NOMO-1 treated with dmso at 0.1 percent for 144 hours (cell line): ENCODE results near the gene KCNMA1.
A peak's percentile ranks its signal among the peaks of the same experiment; 100 is the strongest.

Experiments used
- DNase-seq: peaks from one replicate; lab custom pipeline; 2025; ENCODE audit not compliant: unreplicated experiment; lab: John Stamatoyannopoulos, UW

The KCNMA1 gene

DNA sequence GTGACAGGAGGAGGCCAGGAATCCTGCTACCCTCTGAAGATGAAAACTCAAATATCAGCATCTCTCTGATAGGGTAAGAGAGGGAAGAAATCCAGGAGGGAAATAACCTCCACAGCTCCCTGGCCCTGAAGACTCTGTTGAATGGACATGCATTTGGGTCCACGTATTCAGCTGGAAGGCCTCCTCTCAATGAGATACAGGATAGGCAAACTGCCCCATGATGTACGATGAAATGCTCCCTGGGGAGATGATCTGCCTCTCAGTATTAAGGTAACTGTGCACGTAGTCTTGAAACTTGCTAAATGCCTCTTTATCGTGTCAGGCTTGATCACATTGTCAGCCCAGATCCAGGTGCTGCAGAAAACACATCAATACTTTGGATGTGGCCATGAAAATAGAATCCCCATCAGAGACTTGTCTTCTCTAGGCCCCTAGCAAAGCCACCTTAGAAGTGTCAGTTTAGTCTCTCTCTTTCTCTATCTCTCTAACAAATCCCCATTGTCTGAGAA, 384.0 kb downstream of the KCNMA1 start:
- no peak for DNase-seq

DNA sequence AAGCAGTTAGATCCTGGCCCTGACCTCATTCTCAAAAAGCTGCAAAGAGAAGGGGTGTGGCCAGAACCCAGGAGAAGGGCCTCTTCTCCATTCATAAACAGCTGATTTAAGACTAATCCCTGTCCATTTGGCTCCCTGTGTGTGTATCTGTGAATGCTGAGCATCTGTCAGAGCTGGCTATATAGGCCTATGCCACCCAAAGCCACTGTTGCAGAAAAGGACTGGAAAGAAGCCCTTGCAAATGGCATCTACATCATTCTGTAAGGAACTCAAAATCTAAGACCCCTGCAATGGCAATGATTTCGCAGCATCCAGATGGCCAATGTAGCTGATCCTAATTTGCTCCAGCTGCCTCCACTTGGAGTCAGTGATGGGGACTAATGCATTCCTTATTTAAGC, 384.5 kb downstream of the KCNMA1 start:
- no peak for DNase-seq

DNA sequence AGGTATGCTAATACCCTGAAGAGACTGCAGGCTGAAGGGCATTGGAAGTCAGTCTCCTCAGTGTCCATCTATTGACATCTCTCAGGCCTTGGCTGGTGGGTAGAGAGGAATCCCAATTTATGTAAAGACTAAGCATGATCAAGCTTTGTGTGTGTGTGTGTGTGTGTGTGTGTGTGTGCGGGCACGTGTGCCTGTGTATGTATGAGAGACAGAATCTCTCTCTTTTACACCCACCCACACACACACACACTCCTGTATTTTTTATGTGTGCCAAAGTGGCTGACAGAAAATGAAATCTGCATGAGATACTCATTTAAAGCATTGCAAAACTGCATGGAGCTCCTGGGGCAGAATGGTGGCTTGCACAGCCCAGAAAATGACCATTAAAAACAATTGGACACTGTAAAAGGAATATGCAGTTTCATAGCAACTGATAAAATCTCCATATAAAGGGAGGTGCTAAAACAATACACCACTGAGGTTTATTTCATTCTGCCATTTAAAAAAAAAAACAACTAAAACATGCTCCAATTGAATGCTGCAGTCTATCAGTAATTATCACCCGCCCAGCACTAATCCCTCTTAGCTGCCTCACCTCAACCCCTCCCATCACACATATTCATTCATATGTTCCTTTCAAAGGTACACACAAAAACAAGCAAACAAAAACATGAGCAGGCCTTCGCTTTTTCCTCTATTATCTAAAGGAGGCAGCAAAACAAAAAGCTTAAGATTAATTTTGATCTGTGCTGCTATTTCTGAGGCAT, 385.0 kb downstream of the KCNMA1 start:
- DNase-seq: no peak

DNA sequence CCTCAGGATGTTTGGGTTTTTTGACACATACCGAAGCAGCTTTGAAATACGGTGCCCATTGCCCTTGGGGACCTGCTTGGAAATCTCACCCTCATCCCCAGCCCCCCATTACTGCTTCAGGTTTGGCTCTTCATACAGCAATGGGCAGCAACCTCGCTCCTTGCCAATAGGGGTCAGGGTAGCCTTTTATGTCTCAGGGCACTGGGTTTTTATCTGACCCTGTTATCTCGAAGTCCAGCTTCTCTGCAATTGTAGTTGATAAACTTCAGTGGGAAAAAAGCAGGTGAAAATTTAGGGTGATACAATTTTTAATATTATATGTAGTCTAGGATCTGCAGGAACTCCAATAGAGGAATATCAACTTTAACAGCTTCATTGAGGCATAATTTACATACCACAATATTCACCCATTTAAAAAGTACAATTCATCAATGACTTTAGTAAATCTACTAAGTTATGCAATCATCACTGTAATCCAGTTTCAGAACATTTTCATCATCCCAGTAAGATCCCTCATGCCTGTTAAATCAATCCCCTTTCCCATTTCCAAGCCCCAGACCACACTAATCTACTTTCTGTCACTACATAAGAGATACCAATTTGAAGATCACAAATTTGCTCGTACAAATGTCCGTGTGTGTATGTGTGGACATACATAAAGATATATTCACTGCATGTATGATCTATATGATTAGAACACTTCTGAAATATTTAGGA, 386.2 kb downstream of the KCNMA1 start:
- no peak for DNase-seq

DNA sequence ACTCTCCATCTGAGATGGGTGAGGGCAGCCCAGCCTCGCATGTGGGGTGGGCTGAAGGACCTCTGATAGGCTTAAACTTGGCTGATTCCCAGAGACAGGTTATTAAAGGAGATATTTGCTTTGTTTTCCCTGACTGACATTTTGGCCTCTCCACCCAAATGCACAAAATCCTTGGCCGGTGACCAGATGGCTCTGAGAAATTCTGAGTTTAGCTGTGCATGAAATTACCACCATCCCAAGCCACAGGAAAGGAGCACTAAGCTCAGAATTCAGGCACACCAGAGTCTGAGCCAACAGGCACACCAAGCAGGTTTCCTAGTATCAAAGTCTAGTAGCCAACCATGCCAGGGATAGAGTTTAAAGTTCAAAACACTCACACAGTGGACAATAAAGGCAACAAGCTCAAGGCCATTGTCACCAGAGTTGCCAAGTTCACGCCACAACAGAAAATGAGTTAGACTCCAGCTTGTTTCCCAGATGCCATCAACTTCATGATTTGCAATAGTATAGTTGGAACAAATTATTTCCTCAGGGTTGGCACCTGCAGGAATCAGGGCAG, 387.6 kb downstream of the KCNMA1 start:
- DNase-seq: no peak

DNA sequence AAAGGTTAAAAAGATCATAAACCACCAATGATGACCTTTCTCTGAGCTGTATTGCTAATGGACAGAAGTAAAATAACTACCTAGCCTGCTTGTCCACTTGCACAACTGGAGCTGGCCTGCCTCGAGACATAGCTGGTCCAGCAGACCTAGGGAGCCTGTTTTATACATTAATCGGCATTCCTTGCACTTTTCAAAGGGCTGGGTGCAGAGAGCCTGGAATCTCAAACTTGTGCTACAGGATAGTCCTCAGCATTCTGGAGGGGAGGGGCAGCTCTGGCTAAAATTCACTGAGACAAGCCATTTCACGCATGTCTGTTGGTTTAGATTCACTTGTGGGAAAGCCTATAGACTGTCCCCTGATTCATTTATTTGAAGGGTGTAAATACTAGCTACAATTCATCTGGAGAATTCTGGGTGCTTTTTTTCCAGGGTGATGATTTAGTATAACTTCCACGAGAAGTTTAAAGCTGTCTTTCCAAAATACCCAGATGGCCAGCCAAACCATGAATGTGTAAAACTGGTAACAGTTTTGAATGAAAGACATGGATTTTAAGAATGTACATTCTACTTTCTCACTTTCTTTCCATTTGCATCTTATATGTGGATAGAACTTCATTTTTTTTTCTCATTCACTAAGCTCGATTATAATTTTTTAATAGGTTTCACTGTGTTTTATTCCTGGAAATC, 389.4 kb downstream of the KCNMA1 start:
- no peak for DNase-seq

DNA sequence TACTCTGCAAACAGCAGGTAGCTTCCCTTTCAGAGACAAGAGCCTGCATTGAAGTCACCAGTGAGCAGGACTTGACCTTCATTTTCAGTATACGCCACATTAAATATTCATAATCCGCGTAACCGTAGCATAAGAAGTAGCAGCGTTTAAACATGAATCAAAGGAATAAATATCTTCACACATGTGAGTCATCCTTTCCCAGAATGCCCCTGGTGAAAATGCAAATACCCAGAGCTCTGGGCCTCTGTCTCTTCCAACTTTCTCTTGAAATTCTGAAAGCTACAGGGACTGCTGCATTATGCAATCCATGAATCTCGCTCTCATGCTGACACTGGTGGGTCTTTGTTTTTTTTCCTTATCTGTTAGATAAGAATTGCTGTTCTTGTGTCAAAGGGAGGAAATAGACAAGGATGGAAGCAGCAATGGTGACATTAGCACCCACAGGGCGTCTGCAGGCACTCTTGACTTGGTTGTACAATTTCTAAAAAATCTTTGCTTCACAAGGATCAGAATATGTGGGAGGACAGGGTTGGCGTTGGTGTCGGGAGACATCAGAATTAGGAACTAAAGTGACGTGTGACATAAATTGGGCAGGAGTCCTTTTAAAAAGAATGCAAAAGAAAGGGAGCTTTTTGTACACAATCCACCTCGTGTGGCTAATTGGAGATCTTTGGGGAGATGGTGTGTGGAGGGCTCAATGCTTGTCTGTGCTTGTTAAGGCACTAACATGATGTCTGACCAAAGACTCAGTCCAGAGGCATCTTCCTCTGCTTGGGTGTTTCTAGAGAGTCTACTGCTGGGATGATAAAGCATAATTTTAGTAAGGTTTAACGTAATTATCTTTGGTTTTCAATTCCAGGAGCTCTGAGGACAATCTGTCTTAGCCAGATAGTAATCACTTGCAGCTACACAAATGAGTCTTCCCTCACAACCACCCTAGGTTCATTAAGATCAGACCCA, 390.3 kb downstream of the KCNMA1 start:
- peak; percentile 13 for DNase-seq

DNA sequence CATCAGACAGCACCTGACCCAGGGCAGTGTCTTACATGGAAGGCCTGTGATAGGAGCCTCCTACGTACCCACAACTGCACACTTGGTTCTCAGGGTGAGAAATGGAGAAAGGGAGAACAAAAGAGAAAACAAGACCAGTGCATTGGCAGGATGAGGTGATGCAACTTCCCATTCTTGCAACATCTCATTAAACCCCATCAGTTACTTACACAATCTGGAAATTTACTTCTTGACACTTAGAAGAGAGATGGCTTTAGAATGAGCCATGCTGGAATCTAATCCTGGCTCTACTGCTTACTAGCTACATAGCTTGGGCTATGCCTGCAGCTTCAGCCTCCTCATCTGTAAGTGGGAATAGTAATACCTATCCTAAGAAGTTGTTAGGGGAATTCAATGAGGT, 391.7 kb downstream of the KCNMA1 start:
- peak; percentile 51 for DNase-seq

DNA sequence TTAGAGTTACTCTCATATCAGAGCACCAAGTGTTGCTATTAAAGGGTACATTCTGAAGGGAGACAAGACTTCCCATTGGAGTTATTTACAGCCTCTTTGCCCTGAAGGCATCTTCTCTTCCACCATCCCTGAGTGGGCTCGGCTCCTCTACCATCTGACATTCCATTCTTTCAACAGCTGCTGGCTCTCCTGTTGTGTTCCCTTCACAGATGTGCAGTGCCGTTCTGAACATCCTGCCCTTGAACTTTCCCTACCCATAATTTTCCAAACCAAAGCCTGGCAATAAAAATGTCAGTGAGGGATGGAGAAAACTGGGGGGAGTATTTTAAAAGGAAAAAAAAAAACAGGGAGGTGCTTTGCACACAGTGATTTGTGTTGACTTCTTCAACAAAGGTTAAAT, 392.9 kb downstream of the KCNMA1 start:
- no peak for DNase-seq

DNA sequence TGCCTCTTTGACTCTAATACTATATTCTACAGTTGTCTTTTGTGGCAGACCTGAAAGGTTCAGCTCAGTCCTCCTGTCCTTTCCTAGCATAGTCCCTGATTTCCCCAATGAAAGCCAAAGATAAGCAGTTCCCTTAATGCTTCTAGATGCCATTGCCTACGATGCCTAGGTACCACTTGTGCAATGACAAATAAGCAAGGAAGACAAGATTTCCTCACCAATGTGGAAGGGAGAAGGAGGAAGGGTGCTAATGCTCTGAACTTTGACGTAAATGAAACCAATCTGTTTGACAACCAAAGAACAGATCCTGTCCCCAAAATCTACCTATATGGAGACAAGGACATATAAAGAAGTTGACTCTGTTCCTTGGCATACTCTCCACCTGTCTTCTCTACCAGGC, 393.3 kb downstream of the KCNMA1 start:
- DNase-seq: no peak

DNA sequence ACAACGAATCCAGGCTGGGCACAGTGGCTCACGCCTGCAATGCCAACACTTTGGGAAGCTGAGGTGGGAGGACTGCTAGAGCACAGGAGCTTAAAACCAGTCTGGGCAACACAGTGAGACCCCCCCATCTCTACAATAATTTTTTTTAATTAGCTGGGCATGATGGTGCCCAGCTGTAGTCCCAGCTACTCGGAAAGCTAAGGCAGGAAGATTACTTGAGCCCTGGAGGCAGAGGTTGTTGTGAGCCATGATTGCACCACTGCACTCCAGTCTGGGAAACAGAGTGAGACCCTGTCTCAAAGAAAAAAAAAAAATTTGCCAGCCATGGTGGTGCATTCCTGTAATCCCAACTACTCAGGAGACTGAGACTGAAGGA, 396.3 kb downstream of the KCNMA1 start:
- no peak for DNase-seq

DNA sequence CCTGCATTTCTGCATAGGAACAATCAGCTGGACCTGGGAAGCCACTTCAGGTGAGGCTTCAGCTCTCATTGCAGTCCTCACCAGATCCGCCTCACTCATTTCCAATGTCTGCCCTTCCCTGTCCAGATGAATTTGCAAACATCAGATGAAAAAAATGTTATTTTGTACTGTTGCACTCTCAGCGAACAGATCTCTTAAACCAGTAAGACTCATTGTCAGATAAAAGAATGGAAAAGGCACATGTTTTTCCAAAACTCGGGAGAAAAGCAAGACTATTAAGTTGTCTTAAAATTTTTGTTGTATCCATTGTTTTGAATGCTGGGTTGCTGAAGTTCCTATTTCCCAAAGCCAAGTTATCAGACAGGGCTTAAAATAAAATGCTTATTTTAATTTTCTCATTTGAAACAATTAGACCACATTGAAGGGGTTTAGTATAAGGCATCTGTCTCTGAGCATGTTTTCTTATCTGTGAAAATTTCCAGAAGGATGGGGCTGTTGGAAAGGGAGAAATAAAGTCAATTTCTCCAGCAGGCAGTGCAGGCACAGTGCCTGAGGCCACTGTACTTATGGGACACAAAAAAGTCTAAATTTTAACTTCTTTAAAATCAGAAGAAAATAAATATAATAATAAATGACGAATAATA, 396.8 kb downstream of the KCNMA1 start:
- DNase-seq: no peak

DNA sequence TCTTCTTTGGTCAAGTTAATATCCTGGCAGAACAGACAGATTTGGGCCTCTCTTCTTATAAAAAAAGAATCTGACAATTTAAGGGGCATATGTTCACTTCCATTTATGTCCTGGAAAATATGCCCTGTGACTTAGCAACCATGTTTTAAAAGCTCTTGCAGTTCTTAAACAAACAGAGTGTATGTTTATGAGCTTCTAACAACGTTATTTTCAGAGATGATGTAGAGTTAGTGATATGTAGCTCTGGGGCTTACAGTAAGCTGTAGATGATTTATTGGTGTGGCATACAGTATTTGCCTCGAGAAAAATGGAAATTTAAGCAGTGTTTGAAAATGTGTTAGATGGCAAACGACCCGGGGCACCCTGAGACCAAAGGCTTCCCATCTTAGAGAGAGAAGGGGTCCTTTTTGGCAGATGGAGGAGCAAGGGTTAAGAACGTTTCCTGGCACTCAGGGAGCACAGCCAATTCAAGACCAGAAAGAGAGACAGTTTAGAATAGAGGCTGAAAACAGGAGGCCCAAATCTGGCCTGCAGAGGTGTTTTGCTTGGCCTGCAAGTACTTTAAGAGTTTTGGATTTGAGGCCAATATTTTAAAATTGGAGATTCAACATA, 397.5 kb downstream of the KCNMA1 start:
- no peak for DNase-seq

DNA sequence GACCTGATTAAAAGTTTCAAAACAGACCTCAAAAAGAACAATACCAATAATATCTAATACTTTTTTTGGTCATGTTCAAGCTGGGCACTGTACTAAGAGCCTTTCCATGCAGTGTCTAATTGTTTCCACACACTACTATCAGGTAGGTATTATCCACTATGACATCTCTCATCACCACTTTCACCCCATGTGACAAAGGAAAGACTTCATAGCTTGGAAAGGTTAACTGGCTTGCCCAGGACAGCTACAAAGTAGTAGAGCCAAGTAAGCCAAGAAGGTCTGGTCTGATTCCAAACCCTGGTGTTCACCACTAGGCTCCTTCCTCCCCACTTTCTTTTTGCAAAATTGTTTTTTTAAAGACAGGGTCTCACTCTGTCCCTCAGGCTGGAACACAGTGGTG, 400.5 kb downstream of the KCNMA1 start:
- DNase-seq: no peak

DNA sequence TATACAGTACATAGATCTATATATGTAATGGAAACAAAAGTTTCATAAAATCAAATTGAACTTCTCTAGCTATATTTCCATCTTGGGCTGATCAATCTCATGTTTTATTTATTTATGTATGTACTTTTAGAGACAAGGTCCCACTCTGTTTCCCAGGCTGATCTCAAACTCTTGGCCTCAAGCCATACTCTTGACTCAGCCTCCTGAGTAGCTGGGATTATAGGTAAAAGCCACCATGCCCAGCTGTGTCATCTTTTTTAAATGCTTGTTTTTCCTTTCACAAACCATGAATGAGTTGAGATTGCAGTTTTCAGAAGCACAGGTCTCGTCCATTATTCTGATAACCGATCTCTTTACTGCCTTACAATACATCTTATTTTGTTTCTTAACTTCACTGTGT, 400.9 kb downstream of the KCNMA1 start:
- DNase-seq: no peak

DNA sequence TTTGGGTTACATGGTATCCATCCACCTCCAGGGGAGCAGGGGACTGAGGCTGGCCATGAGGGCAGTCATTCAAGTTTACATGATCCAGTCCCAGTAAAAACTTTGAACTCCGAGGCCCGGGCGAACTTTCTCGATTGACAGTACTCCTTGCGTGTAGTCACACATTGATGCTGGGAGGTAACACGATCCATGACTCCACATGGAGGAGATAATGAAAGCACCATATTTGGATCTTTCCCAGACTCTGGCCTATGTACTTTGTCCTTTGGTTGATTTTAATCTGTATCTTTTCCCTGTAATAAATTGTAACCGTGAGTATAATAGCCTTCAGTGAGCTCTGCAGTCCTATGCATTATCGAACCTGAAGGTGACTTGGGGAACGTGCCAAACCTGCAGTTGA, 401.6 kb downstream of the KCNMA1 start:
- no peak for DNase-seq

DNA sequence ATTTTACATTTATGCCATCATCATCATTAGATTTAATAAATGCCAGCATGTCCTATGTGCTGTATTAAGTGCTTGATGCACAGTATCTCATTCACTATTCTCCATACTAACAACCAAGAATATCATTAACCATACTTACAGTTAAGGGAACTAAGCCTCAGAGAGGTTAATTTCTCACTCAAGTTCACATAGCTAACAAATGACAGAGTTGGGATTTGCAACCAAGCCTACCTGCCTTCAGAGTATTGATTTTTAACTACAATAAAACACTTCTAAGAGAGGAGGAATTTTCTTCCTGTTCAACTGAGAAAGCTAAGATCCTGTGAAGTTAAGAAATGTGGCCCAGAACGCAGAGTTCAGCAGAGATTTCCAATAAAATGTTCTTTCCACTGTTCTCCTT, 403.0 kb downstream of the KCNMA1 start:
- no peak for DNase-seq

DNA sequence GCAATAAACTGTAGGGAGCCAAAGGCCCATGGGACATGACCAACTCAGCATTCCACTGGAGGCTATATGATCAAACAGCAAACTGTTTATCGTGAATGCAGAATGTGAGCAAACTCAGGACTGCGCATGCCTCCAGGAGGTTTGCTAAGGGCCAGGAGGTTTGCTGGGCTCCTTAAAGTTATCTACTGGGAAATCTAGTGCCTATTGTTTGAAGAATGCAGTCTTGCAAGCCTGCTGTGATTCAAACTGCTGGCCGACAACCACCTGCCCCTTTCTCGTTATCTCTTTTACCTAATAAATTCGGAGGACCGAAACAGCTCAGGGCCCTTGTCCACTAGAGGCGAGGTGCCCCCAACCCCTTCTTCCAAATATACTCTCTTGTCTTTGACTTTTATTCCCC, 404.1 kb downstream of the KCNMA1 start:
- DNase-seq: no peak

DNA sequence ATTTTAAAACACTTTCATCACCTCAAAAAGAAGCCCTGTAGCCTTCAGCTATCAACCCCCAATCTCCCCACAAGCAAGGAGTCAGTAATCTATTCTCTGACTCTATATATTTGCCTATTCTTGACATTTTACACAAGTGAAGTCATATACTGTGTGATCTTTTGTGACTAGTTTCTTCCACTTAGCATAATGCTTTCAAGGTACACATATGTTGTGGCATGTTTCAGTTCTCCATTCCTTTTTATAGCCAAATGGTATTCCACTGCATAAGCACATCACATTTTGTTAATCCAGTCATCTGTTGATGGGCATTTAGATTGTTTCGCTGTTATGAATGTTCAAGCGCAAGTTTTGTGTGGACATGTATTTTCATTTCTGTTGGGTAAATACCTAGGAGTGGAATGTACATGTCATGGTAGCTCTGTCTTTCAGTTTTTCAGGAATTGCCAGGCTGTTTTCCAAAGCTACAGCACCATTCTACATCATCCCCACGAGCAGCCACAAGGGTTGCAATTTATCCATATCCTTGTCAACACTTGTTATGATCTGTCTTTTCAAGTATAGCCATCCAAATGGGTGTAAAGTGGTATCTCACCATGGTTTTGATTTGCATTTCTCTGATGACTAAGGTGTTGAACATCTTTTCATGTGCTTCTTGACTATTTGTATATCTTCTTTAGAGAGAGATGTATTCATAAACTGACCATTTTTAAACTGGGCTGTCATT, 405.6 kb downstream of the KCNMA1 start:
- no peak for DNase-seq
